Retinal pigment epithelial cell (primary cell): Measurements from ENCODE around the gene SIGLEC14.
"Not testable (repeated sequence)": the region's sequence is repeated elsewhere in the genome, so short reads cannot be mapped to it uniquely, and the experiment has no call there.

ENCODE experiments used
- DNase-seq: peaks from one replicate; pipeline ENCODE4 v3.0.0-alpha.2; 2010; ENCODE audit warnings: low read depth
- H3K4me3 ChIP-seq: 2 replicates; pipeline ENCODE4 v1.5.1; 2011; ENCODE audit warnings: mild to moderate bottlenecking, low read length, control low read depth, moderate library complexity
- CTCF ChIP-seq: conservative IDR thresholded peaks from 2 replicates; pipeline ENCODE4 v1.5.1; 2011; ENCODE audit warnings: low read depth, low read length, control low read depth, inconsistent platforms

Gene SIGLEC14

GRCh38 chr19:51646730-51647129 is at the start of gene SIGLEC14:
TSS of gene SIGLEC14 (minus strand) at chr19:51646825. CDS start at chr19:51646759, 66 bp downstream.
- not testable (repeated sequence) for H3K4me3 ChIP-seq

GRCh38 chr19:51695702-51696315 is 49.2 kb upstream of the SIGLEC14 start:
- H3K4me3 ChIP-seq: no peak overlapping the region
- no peak for DNase-seq
- TF ChIP-seq CTCF: no peak

More at GRCh38 chr19:51646730-51647129, at the start of gene SIGLEC14:
- DNase-seq: not testable (repeated sequence)

- TF ChIP-seq CTCF: no peak
- DNase-seq: no peak
Measured at GRCh38 chr19:51695088-51695487, 48.5 kb upstream of the SIGLEC14 start.

GRCh38 chr19:51694318-51695085 is 47.9 kb upstream of the SIGLEC14 start:
- H3K4me3 ChIP-seq: no peak overlapping the region
- TF ChIP-seq CTCF: no peak
- DNase-seq: no peak

More at GRCh38 chr19:51695088-51695487, 48.5 kb upstream of the SIGLEC14 start:
- no peak overlapping the region for H3K4me3 ChIP-seq

GRCh38 chr19:51693819-51694218 is 47.2 kb upstream of the SIGLEC14 start:
- no peak for TF ChIP-seq CTCF
- DNase-seq: no peak
- H3K4me3 ChIP-seq: no peak overlapping the region

- no peak for DNase-seq
- peak within 1 kb of the TSS; percentile 75 for H3K4me3 ChIP-seq
- no peak for TF ChIP-seq CTCF
Measured at GRCh38 chr19:51693260-51693659, 46.6 kb upstream of the SIGLEC14 start, which contains the start of gene SPACA6. TSS of gene SPACA6 (plus strand) at chr19:51693330. CDS start at chr19:51693527, 197 bp downstream.

- H3K4me3 ChIP-seq: peak overlapping the region; percentile 75
- DNase-seq: no peak
- no peak for TF ChIP-seq CTCF
Measured at GRCh38 chr19:51692468-51692867, 45.8 kb upstream of the SIGLEC14 start.
